PFSK-1 (cell line): ENCODE measurements around the gene SLC25A28.

Experiments
- REST ChIP-seq, 2 experiments: IDR thresholded peaks; 2 replicates each; pipeline versions ENCODE4 v1.6.1 to v1.8.0; 2011 to 2012; ENCODE audit warnings: low read depth in 2 of 2, low read length in 2 of 2, control low read depth in 1 of 2, inconsistent platforms in 1 of 2, mild to moderate bottlenecking in 1 of 2, moderate library complexity in 1 of 2; ENCODE audit not compliant: insufficient read depth in 1 of 2
- SIN3A ChIP-seq: IDR thresholded peaks from 2 replicates; pipeline ENCODE4 v1.6.1; 2012; ENCODE audit warnings: mild to moderate bottlenecking, low read length, moderate library complexity, borderline replicate concordance; ENCODE audit not compliant: insufficient read depth
- TAF1 ChIP-seq: IDR thresholded peaks from 2 replicates; pipeline ENCODE4 v1.6.1; 2012; ENCODE audit warnings: low read length, control low read depth, borderline replicate concordance; ENCODE audit not compliant: insufficient read depth

- TF ChIP-seq TAF1 (no peak), SIN3A (no peak), REST (IDR thresholded peaks at IDR 0.05; ENCODE audit: insufficient read depth in 1 of 2, low read depth in 2 of 2, low read length in 2 of 2) (no peak)
These were observed 21.3 kb downstream of the SLC25A28 start for GRCh38 chr10:99598781-99599509.
